Measurements from ENCODE around the gene TAF1B. TPM values are rescaled to one million over a fixed set of nuclear protein-coding genes. Genes with fewer than 3 reads are reported as not detected.

The TAF1B gene
- total and polyA plus RNA-seq, 2 donors from 2014 or later, result 8.8 to 27.7 TPM

DNA sequence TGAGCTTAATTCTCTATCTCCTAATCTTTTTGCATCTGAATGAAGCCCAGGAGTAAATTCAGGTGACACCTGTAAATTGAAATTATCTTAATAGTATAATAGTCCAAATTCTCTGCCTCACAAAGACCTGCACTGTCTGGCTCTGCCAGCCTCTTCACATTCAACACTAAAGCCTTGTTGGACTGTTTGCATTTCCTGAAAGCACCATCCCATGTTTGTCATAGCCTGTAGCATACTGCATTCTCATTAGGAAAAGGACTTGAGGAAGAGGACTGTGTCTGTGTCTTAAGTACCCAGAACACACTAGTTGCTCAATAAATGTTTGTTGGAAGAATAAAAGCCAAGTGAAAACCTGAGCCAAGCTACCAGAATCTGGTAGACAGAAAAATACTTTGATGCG is 65.4 kb downstream of the TAF1B start:
- intact Hi-C loops (cut with DNase I), result no loop called here
- TF ChIP-seq, protein P1, sequence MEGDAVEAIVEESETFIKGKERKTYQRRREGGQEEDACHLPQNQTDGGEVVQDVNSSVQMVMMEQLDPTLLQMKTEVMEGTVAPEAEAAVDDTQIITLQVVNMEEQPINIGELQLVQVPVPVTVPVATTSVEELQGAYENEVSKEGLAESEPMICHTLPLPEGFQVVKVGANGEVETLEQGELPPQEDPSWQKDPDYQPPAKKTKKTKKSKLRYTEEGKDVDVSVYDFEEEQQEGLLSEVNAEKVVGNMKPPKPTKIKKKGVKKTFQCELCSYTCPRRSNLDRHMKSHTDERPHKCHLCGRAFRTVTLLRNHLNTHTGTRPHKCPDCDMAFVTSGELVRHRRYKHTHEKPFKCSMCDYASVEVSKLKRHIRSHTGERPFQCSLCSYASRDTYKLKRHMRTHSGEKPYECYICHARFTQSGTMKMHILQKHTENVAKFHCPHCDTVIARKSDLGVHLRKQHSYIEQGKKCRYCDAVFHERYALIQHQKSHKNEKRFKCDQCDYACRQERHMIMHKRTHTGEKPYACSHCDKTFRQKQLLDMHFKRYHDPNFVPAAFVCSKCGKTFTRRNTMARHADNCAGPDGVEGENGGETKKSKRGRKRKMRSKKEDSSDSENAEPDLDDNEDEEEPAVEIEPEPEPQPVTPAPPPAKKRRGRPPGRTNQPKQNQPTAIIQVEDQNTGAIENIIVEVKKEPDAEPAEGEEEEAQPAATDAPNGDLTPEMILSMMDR (IDR thresholded peaks at IDR 0.05; ENCODE audit: borderline replicate concordance, extremely low read depth, insufficient read depth), result no peak
- H3K27ac ChIP-seq (ENCODE audit: low read depth in 2 of 2, low read length in 2 of 2), result no peak overlapping the region
- no peaks in the 10 kb centered on the region for H3K4me1 ChIP-seq (ENCODE audit: control insufficient read depth in 2 of 3, insufficient read depth in 2 of 3, low read depth in 1 of 3, low read length in 3 of 3)
- H3K36me3 ChIP-seq (ENCODE audit: control insufficient read depth in 2 of 3, insufficient read depth in 3 of 3, low read length in 3 of 3), result peaks cover 0 to 13% (median 2%) of the 10 kb centered on the region in 3 donors
- H3K9ac ChIP-seq (ENCODE audit: low read length in 3 of 3), result no peak overlapping the region
- no peak for DNase-seq
- no peaks in the 10 kb centered on the region for H3K27me3 ChIP-seq (ENCODE audit: control insufficient read depth, insufficient read depth, low read length)
- no peak for FAIRE-seq
- no peak overlapping the region for H3K4me3 ChIP-seq (ENCODE audit: low read length in 3 of 3)
- no peaks in the 10 kb centered on the region for H3K9me3 ChIP-seq (ENCODE audit: control insufficient read depth in 2 of 3, insufficient read depth in 1 of 3, low read length in 3 of 3)

DNA sequence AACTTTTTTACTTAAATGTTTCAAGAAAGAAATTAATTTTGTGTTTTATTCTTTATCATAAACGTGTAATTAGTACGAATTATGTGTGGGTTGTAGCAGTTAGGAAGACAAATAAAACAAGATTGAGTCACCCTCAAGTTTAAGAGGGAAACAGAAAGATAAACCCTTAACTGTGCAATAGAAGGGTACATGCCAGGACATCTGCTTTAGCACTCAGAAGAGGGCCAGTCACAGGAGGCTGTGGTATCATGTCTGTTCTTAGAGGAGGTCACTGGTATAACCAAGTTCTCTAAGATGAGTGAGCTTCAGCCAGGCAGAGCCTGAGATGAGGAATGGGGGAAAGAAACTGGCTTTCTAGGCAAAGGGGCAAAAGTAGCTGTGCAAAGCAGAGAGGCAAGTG is 65.8 kb downstream of the TAF1B start:
- Histone ChIP-seq H3K4me1 (ENCODE audit: control insufficient read depth in 2 of 3, insufficient read depth in 2 of 3, low read depth in 1 of 3, low read length in 3 of 3) (no peaks in the 10 kb centered on the region), H3K4me3 (ENCODE audit: low read length in 3 of 3) (no peak overlapping the region), H3K27me3 (ENCODE audit: control insufficient read depth, insufficient read depth, low read length) (no peaks in the 10 kb centered on the region), H3K9ac (ENCODE audit: low read length in 3 of 3) (no peak overlapping the region), H3K27ac (ENCODE audit: low read depth in 2 of 2, low read length in 2 of 2) (no peak overlapping the region), H3K9me3 (ENCODE audit: control insufficient read depth in 2 of 3, insufficient read depth in 1 of 3, low read length in 3 of 3) (no peaks in the 10 kb centered on the region), H3K36me3 (ENCODE audit: control insufficient read depth in 2 of 3, insufficient read depth in 3 of 3, low read length in 3 of 3) (peaks cover 0 to 16% (median 3%) of the 10 kb centered on the region in 3 donors)
- DNase-seq (no peak), FAIRE-seq (no peak)
- intact Hi-C loops (cut with DNase I), result no loop called here
- TF ChIP-seq, protein P1 (IDR thresholded peaks at IDR 0.05; ENCODE audit: borderline replicate concordance, extremely low read depth, insufficient read depth), result no peak

DNA sequence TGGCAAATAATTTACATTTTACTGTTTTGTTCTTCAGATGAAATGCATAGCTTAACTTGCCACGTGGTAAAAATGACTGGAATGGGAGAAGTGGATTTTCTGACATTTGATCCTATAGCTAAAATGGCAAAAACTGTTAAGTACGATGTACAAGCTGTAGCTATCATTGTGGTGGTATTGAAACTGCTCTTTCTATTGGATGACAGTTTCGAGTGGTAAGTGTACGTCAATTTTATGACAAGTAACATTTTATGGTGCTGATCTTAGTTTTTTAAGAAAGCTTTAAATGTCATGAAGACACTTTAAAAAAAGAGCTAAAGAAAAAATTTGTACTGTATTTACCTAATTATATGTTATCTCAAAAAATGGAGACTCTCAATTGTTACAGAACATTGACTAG is 67.4 kb downstream of the TAF1B start:
- H3K4me1 ChIP-seq (ENCODE audit: control insufficient read depth in 2 of 3, insufficient read depth in 2 of 3, low read depth in 1 of 3, low read length in 3 of 3), result no peaks in the 10 kb centered on the region
- no peaks in the 10 kb centered on the region for H3K9me3 ChIP-seq (ENCODE audit: control insufficient read depth in 2 of 3, insufficient read depth in 1 of 3, low read length in 3 of 3)
- intact Hi-C loops (cut with DNase I), result no loop called here
- H3K27me3 ChIP-seq (ENCODE audit: control insufficient read depth, insufficient read depth, low read length), result no peaks in the 10 kb centered on the region
- DNase-seq (no peak), FAIRE-seq (no peak)
- H3K4me3 ChIP-seq (ENCODE audit: low read length in 3 of 3), result no peak overlapping the region
- no peak overlapping the region for H3K27ac ChIP-seq (ENCODE audit: low read depth in 2 of 2, low read length in 2 of 2)
- H3K36me3 ChIP-seq (ENCODE audit: control insufficient read depth in 2 of 3, insufficient read depth in 3 of 3, low read length in 3 of 3), result peaks cover 0 to 27% (median 5%) of the 10 kb centered on the region in 3 donors
- H3K9ac ChIP-seq (ENCODE audit: low read length in 3 of 3), result no peak overlapping the region
- TF ChIP-seq, protein P1 (IDR thresholded peaks at IDR 0.05; ENCODE audit: borderline replicate concordance, extremely low read depth, insufficient read depth), result no peak

DNA sequence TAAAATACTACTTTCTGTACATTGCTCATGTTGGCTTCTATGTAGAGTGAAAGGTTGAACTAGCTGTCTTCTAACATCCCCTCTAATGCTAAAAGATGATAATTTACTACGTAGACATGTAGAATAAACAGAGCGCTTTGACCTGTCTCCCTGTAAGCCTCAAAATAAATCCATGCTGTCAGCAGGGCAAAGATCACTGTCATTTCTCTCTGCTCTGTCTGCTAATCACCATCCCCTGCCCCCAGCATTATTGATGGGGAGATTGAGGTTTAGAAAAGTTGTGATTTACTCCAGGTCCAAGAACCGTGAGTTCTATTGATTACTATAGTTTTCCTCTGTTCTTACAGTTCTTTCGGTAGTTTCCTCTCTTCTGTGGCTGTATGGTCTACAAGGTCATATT is 69.2 kb downstream of the TAF1B start:
- Histone ChIP-seq H3K9ac (ENCODE audit: low read length in 3 of 3) (no peak overlapping the region), H3K27ac (ENCODE audit: low read depth in 2 of 2, low read length in 2 of 2) (no peak overlapping the region), H3K4me3 (ENCODE audit: low read length in 3 of 3) (no peak overlapping the region), H3K4me1 (ENCODE audit: control insufficient read depth in 2 of 3, insufficient read depth in 2 of 3, low read depth in 1 of 3, low read length in 3 of 3) (no peaks in the 10 kb centered on the region), H3K36me3 (ENCODE audit: control insufficient read depth in 2 of 3, insufficient read depth in 3 of 3, low read length in 3 of 3) (peaks cover 0 to 27% (median 5%) of the 10 kb centered on the region in 3 donors), H3K27me3 (ENCODE audit: control insufficient read depth, insufficient read depth, low read length) (no peaks in the 10 kb centered on the region), H3K9me3 (ENCODE audit: control insufficient read depth in 2 of 3, insufficient read depth in 1 of 3, low read length in 3 of 3) (no peaks in the 10 kb centered on the region)
- intact Hi-C loops (cut with DNase I), result no loop called here
- DNase-seq, result no peak
- TF ChIP-seq, protein P1 (IDR thresholded peaks at IDR 0.05; ENCODE audit: borderline replicate concordance, extremely low read depth, insufficient read depth), result no peak
- no peak for FAIRE-seq

All from kidney (tissue), 14 donors.